Neural cell (in vitro differentiated cells): ENCODE data around the gene C14orf180. TPM values are rescaled to one million over a fixed set of nuclear protein-coding genes. Genes with fewer than 3 reads are reported as not detected.

Experiments used
- H2AFZ ChIP-seq: fragments of 200-600, 300-800 bp; sonication (generic), shearing (Covaris generic); 2 replicates; pipeline ENCODE4 v1.6.0; 2014; ENCODE audit warnings: low read depth, mild to moderate bottlenecking, antibody characterized with exemption, low read length, moderate library complexity
- H3F3A ChIP-seq: fragments of 200-600 bp; shearing (Covaris generic); 2 replicates; pipeline ENCODE4 v1.6.1; 2016; ENCODE audit warnings: mild to moderate bottlenecking, moderate library complexity, mixed read lengths, antibody characterized with exemption, low read length; ENCODE audit not compliant: insufficient read depth, poor library complexity, severe bottlenecking
- H3K27ac ChIP-seq: fragments of 200-600, 300-800 bp; sonication (generic), shearing (Covaris generic); 2 replicates; pipeline ENCODE4 v1.5.1; 2014; ENCODE audit warnings: mild to moderate bottlenecking, low read length, moderate library complexity
- H3K27me3 ChIP-seq: fragments of 300-800, 200-600 bp; sonication (generic), shearing (Covaris generic); 2 replicates; pipeline ENCODE4 v1.6.0; 2014; ENCODE audit warnings: mild to moderate bottlenecking, low read depth, low read length, moderate library complexity; ENCODE audit not compliant: insufficient read depth
- H3K36me3 ChIP-seq: fragments of 300-800, 200-600 bp; sonication (generic), shearing (Covaris generic); 2 replicates; pipeline ENCODE4 v1.5.1; 2014; ENCODE audit warnings: mild to moderate bottlenecking, antibody characterized with exemption, low read length, moderate library complexity; ENCODE audit not compliant: insufficient read depth
- H3K4me2 ChIP-seq: fragments of 300-800, 200-600 bp; sonication (generic), shearing (Covaris generic); 2 replicates; pipeline ENCODE4 v1.6.0; 2014; ENCODE audit warnings: mild to moderate bottlenecking, low read length
- H3K4me3 ChIP-seq: fragments of 300-800, 200-600 bp; sonication (generic), shearing (Covaris generic); 2 replicates; pipeline ENCODE4 v1.5.1; 2014; ENCODE audit warnings: mild to moderate bottlenecking, low read length, moderate library complexity
- H3K79me2 ChIP-seq: fragments of 200-600 bp; shearing (Covaris generic); replicated peaks from 2 replicates; pipeline ENCODE4 v1.6.0; 2014; ENCODE audit warnings: mild to moderate bottlenecking, low read length, moderate library complexity; ENCODE audit not compliant: insufficient read depth
- H3K9ac ChIP-seq: fragments of 300-800, 200-600 bp; sonication (generic), shearing (Covaris generic); 2 replicates; pipeline ENCODE4 v1.6.1; 2016; ENCODE audit warnings: mild to moderate bottlenecking, low read length, mixed read lengths
- H3K9me2 ChIP-seq: fragments of 200-600 bp; shearing (Covaris generic); 2 replicates; pipeline ENCODE4 v1.6.1; 2016; ENCODE audit warnings: mild to moderate bottlenecking, low read length, mixed read lengths; ENCODE audit not compliant: insufficient read depth
- H3K9me3 ChIP-seq: fragments of 200-600, 300-800 bp; sonication (generic), shearing (Covaris generic); 2 replicates; pipeline ENCODE4 v1.6.1; 2016; ENCODE audit warnings: mild to moderate bottlenecking, mixed run types, low read length, moderate library complexity, mixed read lengths
- H4K20me1 ChIP-seq: fragments of 200-600 bp; shearing (Covaris generic); 2 replicates; pipeline ENCODE4 v1.6.1; 2016; ENCODE audit warnings: mild to moderate bottlenecking, mixed run types; ENCODE audit not compliant: insufficient read depth
- EP300 ChIP-seq: fragments of 450-650 bp; conservative IDR thresholded peaks from 2 replicates; pipeline ENCODE4 v1.6.1; 2014; ENCODE audit warnings: antibody characterized with exemption, mild to moderate bottlenecking, moderate library complexity; ENCODE audit not compliant: poor library complexity, severe bottlenecking
- EZH2 ChIP-seq: fragments of 200-600, 300-800 bp; shearing (Covaris generic), sonication (generic); IDR thresholded peaks from 2 replicates; pipeline ENCODE4 v1.6.1; 2014; ENCODE audit warnings: antibody characterized with exemption, low read length, borderline replicate concordance, mild to moderate bottlenecking; ENCODE audit not compliant: insufficient read depth, poor library complexity, severe bottlenecking
- MXI1 ChIP-seq: fragments of 450-650 bp; conservative IDR thresholded peaks from 2 replicates; pipeline ENCODE4 v1.6.1; 2014; ENCODE audit warnings: antibody characterized with exemption, mild to moderate bottlenecking; ENCODE audit not compliant: poor library complexity, severe bottlenecking
- RAD21 ChIP-seq: fragments of 450-650 bp; conservative IDR thresholded peaks from 2 replicates; pipeline ENCODE4 v1.6.1; 2014; ENCODE audit warnings: antibody characterized with exemption, mild to moderate bottlenecking, moderate library complexity
- SMC3 ChIP-seq: fragments of 450-650 bp; conservative IDR thresholded peaks from 2 replicates; pipeline ENCODE4 v1.6.1; 2014; ENCODE audit warnings: antibody characterized with exemption, mild to moderate bottlenecking, moderate library complexity; ENCODE audit not compliant: poor library complexity
- TAF1 ChIP-seq: IDR thresholded peaks from 2 replicates; pipeline ENCODE4 v1.6.1; 2012; ENCODE audit warnings: low read depth
- polyA plus RNA-seq: library from polyadenylated mRNA; depleted of rRNA; stranded (reverse); fragments of >200 nt; gene quantifications from 2 replicates; pipeline ENCODE4 v1.2.3, GENCODE V29; 2014
- TF ChIP-seq, protein P1 (sequence below): IDR thresholded peaks from 2 replicates; pipeline ENCODE4 v1.6.1; 2012; ENCODE audit warnings: borderline replicate concordance
- TF ChIP-seq, protein P2 (sequence below): fragments of 450-650 bp; IDR thresholded peaks from 2 replicates; pipeline ENCODE4 v1.5.1; 2014; ENCODE audit warnings: antibody characterized with exemption, mild to moderate bottlenecking, moderate library complexity; ENCODE audit not compliant: poor library complexity, severe bottlenecking

C14orf180 gene
- polyA plus RNA-seq, 1 donor from 2014 or later, result not detected

DNA sequence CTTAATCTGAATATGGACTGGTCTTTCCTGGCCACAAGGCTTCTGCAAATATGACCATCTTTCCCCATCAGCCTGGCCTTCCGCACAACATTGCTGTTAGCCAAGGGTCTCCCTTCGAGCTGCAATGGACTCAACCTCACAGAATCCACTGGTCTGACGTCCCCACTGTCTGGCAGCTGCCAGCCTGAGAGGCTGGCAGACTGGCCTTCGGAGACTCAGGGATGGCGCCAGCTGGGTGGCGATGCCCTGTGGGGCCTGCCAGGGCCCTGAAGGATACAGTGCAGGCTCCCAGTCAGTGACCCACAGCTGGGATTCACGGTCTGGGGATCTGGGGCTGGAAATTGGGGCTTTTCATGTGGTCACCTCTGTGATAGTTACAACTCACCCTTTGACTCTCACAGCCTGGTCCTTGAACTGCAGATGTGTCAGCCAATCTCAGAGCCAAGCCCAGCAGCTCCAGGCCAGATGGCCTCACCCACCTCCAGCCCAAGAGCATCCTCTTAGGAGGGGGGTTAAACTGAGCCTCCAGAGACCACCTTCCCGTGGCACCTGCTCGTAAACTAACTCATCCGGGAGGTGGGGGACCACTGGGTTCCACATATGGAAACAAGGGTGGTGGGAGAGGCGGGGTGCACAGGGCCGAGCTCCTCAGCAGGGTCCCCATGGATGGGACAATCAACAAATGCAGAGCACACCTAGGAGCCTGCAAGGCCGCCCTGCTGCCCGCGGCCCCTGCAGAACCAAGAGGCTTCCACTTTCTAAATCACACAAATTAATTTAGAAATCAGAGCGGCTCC lies 21.1 kb upstream of the C14orf180 start:
- Histone ChIP-seq H3K4me3 (no peak overlapping the region), H3K4me2 (no peak overlapping the region), H3K79me2 (no peaks in the 10 kb centered on the region), H2AFZ (no peak overlapping the region), H3K9me2 (no peaks in the 10 kb centered on the region), H3K27ac (no peak overlapping the region), H3K9ac (no peak overlapping the region), H3K36me3 (no peaks in the 10 kb centered on the region), H3K27me3 (no peaks in the 10 kb centered on the region), H3F3A (no peaks in the 10 kb centered on the region), H3K9me3 (no peaks in the 10 kb centered on the region), H4K20me1 (no peaks in the 10 kb centered on the region)
- TF ChIP-seq RAD21 (no peak), MXI1 (no peak), SMC3 (no peak), EZH2 (no peak), TAF1 (no peak)
- TF ChIP-seq, protein P1, sequence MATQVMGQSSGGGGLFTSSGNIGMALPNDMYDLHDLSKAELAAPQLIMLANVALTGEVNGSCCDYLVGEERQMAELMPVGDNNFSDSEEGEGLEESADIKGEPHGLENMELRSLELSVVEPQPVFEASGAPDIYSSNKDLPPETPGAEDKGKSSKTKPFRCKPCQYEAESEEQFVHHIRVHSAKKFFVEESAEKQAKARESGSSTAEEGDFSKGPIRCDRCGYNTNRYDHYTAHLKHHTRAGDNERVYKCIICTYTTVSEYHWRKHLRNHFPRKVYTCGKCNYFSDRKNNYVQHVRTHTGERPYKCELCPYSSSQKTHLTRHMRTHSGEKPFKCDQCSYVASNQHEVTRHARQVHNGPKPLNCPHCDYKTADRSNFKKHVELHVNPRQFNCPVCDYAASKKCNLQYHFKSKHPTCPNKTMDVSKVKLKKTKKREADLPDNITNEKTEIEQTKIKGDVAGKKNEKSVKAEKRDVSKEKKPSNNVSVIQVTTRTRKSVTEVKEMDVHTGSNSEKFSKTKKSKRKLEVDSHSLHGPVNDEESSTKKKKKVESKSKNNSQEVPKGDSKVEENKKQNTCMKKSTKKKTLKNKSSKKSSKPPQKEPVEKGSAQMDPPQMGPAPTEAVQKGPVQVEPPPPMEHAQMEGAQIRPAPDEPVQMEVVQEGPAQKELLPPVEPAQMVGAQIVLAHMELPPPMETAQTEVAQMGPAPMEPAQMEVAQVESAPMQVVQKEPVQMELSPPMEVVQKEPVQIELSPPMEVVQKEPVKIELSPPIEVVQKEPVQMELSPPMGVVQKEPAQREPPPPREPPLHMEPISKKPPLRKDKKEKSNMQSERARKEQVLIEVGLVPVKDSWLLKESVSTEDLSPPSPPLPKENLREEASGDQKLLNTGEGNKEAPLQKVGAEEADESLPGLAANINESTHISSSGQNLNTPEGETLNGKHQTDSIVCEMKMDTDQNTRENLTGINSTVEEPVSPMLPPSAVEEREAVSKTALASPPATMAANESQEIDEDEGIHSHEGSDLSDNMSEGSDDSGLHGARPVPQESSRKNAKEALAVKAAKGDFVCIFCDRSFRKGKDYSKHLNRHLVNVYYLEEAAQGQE, result no peak
- TF ChIP-seq, protein P2, sequence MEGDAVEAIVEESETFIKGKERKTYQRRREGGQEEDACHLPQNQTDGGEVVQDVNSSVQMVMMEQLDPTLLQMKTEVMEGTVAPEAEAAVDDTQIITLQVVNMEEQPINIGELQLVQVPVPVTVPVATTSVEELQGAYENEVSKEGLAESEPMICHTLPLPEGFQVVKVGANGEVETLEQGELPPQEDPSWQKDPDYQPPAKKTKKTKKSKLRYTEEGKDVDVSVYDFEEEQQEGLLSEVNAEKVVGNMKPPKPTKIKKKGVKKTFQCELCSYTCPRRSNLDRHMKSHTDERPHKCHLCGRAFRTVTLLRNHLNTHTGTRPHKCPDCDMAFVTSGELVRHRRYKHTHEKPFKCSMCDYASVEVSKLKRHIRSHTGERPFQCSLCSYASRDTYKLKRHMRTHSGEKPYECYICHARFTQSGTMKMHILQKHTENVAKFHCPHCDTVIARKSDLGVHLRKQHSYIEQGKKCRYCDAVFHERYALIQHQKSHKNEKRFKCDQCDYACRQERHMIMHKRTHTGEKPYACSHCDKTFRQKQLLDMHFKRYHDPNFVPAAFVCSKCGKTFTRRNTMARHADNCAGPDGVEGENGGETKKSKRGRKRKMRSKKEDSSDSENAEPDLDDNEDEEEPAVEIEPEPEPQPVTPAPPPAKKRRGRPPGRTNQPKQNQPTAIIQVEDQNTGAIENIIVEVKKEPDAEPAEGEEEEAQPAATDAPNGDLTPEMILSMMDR, result no peak

DNA sequence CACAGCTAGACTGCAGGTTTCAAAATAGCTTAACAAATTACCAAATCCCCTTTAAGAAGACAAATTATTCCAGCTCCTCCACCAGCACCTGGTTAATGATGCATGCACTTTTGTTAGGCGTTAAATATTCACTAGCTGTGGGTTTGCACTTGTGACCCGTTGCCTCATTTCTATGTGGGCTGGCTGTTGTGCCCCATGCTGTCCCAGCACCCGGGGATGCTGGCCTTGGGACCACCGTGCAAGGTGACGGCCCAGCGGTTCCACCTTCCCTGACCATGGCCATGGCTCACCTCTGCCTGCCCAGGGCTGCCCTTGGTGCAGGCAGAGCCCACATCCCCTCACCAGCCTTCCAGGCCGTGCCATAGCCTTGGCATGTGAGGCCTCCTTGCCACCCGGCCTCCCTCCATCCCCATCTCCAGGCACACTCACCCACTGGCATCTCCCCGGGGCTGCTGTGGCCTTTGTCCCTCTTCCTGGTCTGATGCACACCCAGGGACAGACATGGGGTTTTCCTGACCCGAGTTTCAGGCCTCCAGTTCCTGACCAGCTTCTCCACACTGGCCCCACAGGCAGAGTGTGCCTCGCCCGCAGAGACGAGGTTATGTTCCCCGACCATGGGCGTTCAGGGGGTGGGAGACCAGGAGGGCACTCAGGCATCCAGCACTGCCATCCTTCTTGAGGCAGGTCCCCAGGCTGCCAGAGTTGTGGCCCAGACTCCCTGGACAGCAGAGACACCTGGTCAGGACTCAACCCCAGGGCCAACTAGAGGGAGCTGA lies 20.3 kb upstream of the C14orf180 start:
- Histone ChIP-seq H3K4me2 (no peak overlapping the region), H3K79me2 (no peaks in the 10 kb centered on the region)
- no peak for TF ChIP-seq MXI1
- no peak for TF ChIP-seq EP300
- TF ChIP-seq SMC3, result no peak
- no peak for TF ChIP-seq RAD21

More for the DNA sequence above, 20.3 kb upstream of the C14orf180 start:
- H3K4me3 ChIP-seq, result no peak overlapping the region
- H3K9ac ChIP-seq, result no peak overlapping the region
- H3K9me3 ChIP-seq, result no peaks in the 10 kb centered on the region
- H3K9me2 ChIP-seq, result no peaks in the 10 kb centered on the region
- no peak overlapping the region for H2AFZ ChIP-seq
- H4K20me1 ChIP-seq, result no peaks in the 10 kb centered on the region
- no peak overlapping the region for H3K27ac ChIP-seq
- no peaks in the 10 kb centered on the region for H3K36me3 ChIP-seq
- H3F3A ChIP-seq, result no peaks in the 10 kb centered on the region
- H3K27me3 ChIP-seq, result no peaks in the 10 kb centered on the region
